Loucy (cell line): ENCODE measurements around the gene CCDC102B.

Experiments
- EZH2phosphoT487 ChIP-seq: fragments of 200-600 bp; IDR thresholded peaks from 2 replicates; pipeline ENCODE4 v1.6.1; 2018; ENCODE audit warnings: antibody characterized with exemption, mild to moderate bottlenecking, moderate library complexity, borderline replicate concordance
- TF ChIP-seq, protein P1 (sequence below): fragments of 200-600 bp; sonication (generic); conservative IDR thresholded peaks from 2 replicates; pipeline ENCODE4 v1.5.1; 2014; ENCODE audit warnings: mild to moderate bottlenecking, antibody characterized with exemption, low read length

DNA sequence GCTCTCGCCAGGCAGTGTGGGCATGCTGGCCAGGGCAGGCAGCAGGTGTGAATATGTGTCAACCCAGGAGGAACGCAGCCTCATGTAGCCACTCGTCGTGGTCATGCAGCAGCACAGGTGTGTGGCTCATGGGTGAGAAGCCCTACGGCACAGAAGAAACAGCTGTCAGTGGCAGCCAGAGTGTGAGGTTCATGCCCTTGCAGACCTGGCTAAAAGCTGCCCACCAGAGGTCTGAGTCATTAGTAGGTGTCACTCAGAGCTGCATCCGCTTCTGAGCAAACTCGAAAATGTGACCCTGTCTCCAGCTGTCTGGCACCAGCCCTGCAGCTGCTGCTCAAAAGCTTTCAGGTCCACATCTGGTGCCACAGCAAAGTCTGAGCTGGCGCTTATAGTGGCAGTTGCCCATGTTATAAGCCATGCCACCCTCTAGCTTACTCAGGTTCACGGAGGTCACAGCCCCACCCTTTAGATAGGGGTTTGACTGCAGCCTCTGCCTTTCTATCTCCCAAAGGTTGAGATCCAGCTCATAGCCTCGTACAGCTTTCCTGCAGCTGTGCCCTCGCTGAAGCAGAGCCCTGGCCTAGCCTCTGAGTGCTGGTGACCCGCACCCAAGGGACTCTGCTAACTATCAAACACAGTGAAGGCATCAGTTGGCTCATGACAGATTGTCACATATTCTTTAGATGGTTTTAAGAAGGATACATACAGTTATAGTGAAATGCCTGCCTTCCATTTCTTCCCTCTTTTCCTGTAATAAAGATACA, 195.0 kb downstream of the CCDC102B start:
- TF ChIP-seq, protein P1, sequence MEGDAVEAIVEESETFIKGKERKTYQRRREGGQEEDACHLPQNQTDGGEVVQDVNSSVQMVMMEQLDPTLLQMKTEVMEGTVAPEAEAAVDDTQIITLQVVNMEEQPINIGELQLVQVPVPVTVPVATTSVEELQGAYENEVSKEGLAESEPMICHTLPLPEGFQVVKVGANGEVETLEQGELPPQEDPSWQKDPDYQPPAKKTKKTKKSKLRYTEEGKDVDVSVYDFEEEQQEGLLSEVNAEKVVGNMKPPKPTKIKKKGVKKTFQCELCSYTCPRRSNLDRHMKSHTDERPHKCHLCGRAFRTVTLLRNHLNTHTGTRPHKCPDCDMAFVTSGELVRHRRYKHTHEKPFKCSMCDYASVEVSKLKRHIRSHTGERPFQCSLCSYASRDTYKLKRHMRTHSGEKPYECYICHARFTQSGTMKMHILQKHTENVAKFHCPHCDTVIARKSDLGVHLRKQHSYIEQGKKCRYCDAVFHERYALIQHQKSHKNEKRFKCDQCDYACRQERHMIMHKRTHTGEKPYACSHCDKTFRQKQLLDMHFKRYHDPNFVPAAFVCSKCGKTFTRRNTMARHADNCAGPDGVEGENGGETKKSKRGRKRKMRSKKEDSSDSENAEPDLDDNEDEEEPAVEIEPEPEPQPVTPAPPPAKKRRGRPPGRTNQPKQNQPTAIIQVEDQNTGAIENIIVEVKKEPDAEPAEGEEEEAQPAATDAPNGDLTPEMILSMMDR, result no peak
- no peak for TF ChIP-seq EZH2phosphoT487
